Epidermal melanocyte (primary cell): ENCODE data around the gene BCL11B.

Source experiments
- DNase-seq: peaks from one replicate; pipeline ENCODE4 v3.0.0; 2011; ENCODE audit warnings: low spot score; ENCODE audit not compliant: insufficient read length

The BCL11B gene

DNA sequence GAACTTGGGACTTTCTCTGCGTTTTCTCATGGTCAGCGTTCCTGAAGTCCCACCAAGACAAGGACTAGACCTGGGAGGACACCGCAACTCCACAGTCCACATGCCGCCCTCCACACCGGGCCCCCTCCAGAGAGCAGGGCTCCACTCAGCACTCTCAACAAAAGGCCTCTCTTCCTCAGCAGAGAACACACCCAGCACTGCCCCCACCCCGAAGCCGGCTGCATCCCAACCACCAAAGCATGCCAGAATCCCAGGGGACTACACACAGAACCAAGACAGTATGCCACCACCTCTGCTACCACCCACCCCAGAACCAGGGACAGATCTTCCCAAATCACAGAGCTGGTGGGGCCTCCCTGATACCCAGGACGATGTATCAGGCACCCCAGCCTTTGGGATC lies 88.3 kb downstream of the BCL11B start:
- DNase-seq, result no peak

DNA sequence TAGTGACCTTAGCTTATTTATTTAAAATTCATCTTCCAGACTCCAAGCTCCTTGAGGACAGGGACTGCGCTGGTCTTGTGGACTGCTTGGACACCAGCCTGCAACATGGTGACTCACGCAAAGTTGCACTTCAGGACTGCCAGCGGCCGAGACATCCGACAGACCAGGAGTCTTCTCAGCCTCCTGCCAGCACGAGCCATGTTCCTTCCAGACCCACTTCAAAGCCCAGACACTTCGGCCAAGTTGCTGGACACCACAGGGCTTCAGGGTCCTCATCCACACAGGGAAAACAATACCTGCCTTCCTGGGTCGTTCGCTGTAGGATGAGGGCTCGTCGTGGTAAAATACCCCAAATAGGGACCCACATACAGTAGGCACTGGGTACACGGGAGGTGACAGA lies 88.7 kb downstream of the BCL11B start:
- no peak for DNase-seq

DNA sequence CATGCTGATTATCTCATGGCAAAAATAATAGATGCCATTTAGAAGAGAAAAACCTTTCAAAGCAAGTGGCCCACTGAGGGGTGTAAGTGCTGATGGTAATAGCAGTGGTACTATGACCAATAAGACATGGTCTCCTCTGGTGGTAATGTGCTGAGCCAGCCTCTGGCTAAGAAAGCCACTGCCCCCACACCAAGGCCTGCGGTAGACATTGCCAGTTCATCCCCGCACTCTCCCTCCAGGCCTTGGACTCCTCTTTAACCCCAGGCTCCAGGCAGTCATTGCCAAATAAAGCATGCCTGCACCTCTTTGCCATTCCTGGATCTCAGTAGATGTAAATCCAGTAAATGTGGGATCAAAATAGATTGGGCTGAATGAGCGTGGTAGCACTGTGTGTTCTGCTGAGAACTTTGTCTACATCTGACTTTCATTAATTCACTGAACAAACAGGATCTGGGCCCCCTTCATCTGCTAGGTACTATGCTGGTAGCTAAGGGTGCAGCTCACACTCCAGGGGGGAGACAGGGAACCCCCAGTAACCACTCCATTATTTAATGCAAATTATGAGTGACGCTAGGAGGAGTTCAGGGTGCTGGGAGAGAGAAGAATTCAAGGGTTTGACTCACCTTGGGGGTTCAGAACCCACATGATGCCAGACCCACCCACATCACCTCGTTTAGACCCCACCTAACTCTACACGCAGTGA lies 89.3 kb downstream of the BCL11B start:
- no peak for DNase-seq

DNA sequence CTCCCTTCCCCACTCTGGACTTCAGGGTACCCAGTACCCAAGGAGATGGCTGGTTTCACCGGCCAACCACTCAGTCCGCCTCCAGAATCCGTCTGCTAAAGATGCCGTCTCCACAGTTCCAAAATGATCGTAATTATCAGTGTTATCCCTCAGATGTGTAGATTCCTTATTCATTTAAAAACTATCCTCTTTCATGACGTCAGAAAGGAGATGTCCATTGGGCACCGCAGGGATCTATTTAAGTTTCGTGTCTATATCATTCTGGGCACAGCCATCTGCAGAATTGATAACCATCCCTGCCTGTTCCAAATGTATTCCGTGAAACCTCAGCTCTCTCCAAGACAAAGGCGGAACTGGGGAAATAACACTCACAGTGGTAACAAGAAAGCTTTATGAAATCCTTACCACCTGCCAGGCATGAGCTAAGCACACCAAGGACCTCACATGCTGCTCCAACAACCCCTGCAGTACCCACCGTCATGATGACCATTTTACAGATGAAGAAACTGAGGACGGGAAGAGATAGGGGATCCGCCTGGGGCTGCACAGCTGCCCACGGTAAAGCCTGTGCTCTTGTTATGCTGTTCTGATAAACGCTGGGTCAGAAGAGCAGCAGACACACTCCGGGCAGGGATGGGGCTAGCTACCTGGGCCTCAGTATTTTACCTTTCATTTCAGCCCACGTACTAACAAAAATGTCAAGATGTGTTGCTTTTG lies 90.0 kb downstream of the BCL11B start:
- no peak for DNase-seq

DNA sequence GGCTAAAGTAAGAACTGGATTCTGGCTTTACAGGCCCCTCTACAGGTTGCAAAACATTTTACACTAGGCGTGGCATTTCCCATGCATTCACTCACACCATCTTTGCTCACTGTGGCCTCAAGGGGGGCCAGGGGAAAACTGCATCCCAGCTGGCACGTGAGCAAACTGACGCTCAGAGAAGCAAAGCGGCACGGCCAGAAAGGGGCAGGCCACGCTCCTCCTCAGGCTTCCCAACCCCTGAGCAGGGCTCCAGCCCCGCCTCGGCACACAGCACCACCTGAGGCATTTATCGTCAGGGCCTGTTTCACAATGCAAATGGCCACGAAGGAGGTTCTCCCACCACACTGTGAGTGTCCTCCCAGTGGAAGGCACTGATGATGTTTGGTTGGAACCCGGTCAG lies 90.8 kb downstream of the BCL11B start:
- no peak for DNase-seq

DNA sequence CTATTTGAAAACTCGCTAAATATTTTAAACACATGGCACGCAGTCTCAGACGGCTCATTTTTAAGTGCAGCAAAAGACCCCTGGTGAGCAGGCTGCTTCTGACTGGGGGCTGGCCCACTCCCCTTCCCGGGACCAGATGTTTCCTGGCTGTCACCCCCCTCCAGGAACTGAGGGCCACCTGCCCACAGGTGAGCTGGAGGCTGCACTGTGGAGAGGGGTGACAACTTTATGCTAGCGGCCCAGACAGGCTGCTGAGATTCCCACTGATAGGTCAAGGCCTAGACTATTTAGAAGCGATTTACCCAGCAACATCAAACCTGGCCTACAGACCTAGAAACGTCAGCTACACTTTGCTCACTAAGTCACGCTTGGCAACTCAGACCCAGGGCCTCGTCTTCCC lies 92.1 kb downstream of the BCL11B start:
- DNase-seq, result no peak

DNA sequence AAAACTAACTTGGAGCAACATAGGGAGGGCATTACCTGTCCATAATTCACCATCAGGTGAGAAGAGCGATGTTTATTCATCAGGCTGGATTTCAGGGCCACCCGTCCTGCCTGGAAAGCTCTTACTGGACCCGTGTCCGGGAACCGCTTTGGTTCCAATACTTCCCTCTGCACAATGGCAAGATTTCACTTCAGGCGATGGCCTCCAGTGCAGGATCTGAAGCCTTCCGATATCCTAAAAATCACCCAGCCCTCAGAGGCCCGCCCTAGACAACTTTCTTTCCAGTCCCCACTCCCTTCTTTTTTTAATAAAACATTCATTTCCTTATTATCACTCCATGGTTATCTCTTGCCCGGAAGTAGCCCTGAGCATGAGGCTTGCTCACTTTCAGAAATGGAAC lies 92.5 kb downstream of the BCL11B start:
- no peak for DNase-seq

DNA sequence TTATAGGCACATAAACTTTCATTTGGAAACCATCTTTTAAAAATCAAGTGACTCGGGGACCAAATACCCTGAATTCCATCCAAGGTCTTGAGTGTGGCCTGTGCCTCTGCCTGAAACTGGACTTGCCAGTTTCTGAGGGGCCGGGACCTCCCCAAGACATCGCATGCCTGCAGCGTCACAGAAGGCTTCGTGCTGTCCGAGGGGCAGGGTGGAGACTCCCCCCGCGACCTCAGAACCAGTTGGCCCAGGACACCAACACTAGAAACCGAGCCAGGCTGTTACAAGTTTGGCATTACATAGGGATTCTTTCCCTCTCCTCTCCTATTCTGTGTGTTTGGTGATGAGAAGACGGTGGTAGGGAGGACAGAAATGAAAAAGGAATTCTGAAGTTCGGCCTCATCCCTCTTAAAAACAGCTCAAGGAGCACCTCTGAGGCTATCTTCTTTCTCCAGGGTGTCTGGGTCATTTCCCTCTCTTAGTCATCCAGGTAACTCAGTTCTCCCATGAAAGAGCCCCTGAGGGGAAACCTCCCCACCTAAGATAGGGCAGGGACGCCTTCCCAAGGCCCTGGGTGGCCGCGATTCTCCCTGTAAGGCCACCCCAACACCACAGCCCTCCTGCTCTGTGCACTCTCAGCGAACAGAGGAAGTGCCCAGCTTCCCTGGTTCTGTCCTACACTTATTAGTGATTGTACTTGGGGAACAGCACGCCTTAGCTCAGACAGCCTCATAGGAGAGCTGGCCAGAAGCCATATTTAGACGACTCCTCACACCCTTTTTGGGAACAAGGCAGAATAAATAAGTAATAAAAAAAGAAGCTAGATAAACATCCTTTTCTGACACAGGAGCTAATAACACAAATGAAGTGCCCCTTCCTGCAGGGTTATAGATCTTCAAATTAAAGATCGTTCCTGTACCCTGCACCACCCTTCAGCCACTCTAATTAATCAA lies 93.8 kb downstream of the BCL11B start:
- DNase-seq, result no peak

DNA sequence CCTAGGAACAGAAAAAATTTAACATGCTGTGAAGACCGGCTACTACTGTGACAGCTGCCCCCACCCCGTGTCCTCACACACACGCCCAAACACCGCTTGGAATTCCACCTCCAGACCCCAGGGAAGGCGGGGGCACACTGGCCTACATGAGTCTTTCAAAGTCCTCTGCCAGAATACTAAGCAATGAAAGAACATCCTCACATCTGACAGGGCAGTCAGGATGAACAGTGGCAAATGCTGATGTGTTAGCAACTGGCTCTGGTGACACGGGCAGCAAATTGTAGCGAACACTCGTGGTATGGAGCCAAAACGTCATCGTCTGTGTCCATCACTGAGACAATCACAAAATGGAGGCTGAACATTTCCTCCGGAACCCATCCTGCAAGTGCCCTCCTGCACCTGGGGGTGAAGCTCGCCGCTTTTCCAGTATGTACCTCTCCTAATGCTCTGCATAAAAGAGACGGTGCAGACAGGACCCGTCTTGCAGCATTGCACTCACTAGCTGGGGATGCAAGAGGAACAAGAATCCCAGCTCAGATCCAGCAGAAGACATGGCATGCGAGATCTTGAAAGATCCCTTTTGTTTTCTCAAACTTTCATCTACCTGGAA lies 94.8 kb downstream of the BCL11B start:
- no peak for DNase-seq

DNA sequence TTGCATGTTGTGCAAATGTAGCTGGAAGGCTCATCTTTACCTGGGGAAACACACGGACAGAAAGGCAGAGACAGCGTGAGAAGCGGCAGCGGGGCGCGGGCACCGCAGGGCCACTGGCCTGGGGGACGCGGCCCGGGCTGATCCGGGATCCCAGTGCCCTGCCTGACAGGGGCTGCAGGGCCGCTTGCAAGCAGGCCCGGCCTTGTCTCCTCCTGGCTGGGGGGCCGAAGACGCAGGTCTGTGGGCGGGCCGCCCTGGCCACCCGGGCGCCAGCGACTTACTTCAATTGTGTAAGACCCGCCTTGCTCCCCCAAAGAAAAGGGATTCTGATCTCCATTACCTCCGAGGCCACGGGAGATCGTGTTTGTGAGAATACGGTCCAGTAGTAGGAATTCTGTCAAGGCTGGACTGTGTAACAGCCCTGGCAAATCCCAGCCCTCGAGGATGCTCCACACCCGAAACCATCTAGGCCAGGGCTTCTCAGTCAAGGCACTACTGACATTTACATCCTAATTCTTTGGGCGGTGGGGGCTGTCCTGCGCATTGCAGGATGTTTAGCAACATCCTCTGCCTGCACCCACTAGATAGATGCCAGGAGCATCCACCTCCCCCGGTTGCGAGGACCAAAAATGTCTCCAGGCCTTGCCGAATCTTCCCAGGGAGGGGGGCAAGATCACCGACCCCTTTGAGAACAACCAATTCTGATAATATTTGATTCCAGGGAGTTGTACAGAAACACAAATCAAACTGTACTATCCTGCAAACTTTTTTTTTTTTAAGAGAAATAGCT lies 95.6 kb downstream of the BCL11B start:
- DNase-seq, result no peak

DNA sequence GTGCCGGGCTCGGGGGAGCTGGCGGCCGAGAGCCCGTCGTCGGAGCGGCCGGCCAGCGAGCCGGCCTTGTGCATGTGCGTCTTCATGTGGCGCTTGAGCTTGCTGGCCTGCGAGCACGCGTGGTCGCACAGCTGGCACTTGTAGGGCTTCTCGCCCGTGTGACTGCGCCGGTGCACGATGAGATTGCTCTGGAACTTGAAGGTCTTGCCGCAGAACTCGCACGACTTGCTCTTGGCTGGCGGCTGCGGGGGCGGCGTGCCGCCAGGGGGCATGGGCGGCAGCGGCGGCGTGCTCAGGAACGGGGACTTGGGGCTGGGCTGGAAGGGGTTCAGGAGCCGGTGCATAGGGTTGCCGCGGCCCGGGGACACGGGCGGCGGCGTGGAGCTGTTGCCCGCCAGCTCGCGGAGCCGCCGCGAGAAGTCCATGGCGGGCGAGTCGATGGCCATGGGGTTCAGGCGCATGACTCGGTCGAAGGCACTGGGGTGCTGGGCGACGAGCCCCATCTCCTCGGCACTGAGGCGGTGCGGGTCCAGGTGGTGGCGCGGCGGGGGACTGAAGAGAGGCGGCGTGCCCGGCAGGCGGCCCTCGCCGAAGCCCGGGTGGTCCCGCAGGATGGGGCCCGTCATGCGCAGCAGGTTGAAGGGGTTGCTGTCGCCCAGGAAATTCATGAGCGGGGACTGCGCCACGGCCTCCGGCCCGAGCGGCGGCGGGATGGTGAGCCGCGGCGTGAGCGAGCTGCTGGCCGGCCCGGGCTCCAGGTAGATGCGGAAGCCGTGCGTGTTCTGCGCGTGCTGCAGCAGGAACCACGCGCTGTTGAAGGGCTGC lies 96.5 kb downstream of the BCL11B start:
- no peak for DNase-seq

DNA sequence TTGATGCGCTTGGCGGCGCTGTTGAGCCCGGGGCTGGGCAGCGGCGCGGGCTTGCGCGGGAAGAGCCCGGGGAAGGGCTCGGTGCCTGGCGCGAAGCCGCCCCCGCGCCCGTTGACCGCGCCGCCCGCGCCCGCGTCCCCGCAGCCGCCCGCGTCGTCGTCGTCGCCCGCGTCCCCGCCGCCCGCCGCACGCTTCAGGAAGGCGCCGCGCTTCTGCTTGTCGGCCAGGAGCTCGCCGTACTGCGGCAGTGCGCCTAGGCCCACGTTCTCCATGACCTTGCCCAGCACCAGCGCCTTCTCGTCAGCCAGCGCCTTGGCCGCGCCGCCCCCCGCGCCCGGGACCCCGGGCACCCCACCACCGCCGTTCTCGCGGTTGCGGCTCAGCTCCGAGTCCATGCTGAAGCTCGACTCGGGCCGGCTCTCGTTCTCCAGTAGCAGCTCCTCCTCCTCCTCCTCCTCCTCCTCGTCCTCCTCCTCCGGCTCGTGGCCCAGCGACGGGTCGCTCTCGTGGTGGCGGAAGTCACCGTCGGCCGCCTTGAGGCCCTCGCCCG lies 97.2 kb downstream of the BCL11B start:
- no peak for DNase-seq

DNA sequence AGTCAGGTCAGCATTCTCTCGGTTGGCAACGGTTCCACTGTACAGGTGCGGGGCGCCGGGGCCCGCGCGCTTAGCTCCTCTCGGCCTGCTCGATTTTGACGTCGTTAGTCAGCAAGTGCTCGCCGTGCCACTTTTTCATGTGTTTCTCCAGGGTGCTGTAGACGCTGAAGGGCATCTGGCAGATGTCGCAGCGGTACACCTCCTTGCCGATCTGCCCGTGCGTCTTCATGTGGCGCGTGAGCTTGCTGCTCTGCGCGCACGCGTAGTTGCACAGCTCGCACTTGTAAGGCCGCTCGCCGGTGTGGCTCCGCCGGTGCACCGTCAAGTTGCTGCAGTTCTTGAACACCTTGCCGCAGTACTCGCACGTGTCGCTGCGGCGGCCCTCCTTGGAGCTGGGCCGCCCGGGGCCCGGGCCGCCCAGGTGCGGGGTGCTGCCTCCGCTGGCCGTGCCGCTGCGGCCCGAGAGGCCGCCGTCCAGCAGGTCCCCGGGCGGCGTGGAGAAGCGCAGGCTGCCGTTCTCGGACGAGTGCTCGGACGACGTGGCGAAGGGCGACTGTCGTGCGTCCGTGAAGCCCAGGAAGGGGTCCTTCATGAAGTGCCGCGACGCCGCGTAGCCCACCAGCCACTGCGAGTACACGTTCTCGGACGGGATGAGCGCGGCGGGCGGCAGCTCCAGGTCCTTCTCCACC lies 97.8 kb downstream of the BCL11B start:
- DNase-seq, result no peak

DNA sequence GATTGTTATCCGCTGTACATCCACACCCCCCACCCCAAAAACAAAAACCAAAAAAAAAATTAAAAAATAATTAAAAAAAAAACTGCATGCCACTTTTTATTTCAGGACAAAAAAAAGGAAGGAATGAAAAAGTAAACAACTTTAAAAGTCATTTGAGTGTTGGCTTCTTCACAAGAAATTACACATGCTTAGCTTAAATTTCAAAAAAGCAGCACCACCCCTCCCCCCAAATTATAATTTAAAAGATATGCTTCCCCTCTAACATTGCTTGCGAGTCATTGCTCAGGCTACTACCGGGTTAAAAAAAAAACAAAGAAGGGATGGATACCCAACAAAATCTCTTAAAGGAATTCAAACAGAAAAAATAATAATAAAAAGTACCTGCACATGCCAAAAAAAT lies 98.5 kb downstream of the BCL11B start:
- no peak for DNase-seq

DNA sequence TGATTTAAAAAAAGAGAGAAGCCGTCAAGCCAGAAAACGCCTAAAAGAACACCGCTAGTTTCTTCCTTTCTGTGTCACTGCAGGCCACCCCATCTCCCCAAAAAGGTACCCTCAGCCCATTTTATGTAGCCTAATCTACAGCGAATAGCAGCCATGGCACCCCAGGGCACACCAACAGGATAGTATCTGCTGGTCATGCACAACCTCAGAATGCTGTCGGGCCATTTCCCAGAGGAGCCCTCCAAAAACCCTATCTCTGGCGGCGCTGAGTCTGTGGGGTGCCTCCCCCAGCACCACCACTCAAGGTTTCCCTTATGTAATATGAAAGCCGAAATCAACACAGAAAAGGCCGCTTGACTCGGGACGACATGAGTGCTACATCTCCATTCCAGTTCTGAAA lies 98.9 kb downstream of the BCL11B start:
- DNase-seq, result no peak

DNA sequence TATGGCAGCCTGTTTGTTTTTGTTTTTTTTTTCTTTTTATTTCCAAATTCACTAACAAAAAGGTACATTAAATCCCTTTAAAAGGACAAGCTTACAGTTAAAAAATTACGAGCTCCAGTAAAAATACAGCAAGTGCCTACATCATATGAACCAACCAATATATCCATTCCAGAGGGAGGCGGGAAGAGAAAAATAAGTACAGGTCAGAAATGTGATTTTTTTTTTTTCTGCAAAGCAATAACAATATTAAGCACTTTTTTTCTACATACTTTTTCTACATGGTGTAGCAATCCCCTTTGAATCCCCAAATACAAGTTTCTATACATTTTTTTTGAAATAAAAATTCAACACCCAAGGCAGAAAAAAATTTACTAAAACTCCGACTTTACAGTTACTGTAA lies 100.6 kb downstream of the BCL11B start:
- no peak for DNase-seq

DNA sequence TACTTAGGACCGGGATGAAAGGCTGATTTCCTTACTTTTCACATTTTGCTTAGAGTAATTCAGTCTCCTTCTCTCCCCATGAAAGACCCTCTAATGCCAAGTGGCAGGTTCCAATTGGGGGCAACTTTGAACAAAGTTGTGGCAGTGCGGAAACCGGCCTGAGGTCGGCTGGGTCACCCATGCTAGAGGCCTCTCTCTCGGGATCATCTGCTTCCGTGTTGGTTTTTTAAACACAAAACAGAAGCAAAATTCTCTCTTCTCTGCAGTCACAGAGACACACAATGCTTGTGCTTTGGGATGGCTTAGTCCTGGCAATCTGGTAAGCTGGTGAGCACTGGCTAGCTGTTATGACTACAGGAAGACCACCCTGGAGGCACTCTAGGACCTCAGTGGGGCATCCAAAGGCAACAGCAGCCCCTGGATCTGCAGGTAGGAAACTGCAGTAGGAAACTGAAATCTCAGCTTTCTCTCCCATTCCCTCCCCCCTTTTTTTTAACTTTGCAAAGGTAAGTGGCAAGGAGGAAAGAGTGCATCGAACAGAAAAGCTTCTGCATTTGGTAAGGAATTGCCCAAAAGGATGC lies 102.1 kb downstream of the BCL11B start:
- no peak for DNase-seq

DNA sequence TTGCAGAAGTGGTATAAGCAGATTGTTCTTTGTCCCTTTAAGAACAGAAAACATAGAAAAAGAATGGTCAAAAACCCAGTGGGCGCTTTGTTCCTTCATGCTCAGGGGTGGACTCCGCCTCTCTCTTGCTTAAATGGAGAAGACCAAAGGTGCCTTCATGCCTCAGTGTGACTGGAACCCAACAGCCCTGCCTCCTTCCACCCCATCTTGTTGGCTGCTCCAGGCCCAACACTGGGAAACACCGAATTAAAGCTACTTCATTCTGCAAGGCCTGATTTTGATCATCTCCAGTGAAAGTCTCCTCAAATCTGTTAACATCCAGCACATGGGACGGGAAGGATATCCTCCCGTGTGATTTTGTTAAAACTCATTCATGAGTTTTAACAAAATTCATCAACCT lies 103.7 kb downstream of the BCL11B start:
- DNase-seq, result no peak

DNA sequence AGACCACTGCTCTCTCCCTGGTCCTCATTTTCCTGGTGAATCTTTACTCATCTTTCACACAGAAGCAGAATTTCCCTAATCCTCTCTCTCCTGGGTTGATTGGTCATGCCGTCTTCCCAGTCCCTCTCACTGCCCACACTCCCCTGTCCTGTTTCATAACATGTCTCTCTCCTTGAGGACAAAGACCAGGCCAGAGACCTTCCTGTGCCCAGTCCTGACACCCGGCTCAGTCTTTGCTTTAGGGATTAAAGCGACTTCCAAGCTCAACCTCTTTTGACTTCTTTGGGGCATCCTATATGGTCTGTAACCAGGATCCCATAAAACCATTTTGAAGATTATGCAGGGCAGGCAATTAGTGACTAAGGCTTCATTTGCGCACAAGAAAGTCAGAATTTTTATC lies 105.5 kb downstream of the BCL11B start:
- DNase-seq, result no peak
